Measurements from ENCODE around the gene ZCCHC10. TPM values are rescaled to one million over a fixed set of nuclear protein-coding genes. Genes with fewer than 3 reads are reported as not detected.
"Not testable (repeated sequence)": the region's sequence is repeated elsewhere in the genome, so short reads cannot be mapped to it uniquely, and the experiment has no call there.

Gene ZCCHC10
- total and polyA plus RNA-seq, 4 donors, result 11.3 to 40.8 (median 24.3) TPM

- Histone ChIP-seq H3K4me1 (ENCODE audit: control insufficient read depth in 1 of 2, insufficient read depth in 2 of 2, low read length in 2 of 2) (no peaks in the 10 kb centered on the region), H3K36me3 (ENCODE audit: control insufficient read depth in 1 of 2, insufficient read depth in 2 of 2, low read length in 1 of 2) (no peaks in the 10 kb centered on the region), H3K27ac (ENCODE audit: low read depth in 1 of 2, low read length in 2 of 2) (peak overlapping the region; percentile 51 to 94), H3K9me3 (ENCODE audit: control insufficient read depth, low read length) (no peaks in the 10 kb centered on the region), H3K27me3 (ENCODE audit: control insufficient read depth in 1 of 2, insufficient read depth in 2 of 2, low read length in 1 of 2) (no peaks in the 10 kb centered on the region), H3K4me3 (ENCODE audit: low read length in 2 of 2) (no peak overlapping the region)
- intact Hi-C loops (cut with DNase I), result no loop called here
- no peak for DNase-seq
- 2 to 5% methylated on average over 6 of the region's 6 CpGs for WGBS, 2 donors
- no peak for ATAC-seq (ENCODE audit: low FRiP score)
These were observed 22.8 kb upstream of the ZCCHC10 start for GRCh38 chr5:133048993-133049725.

DNA sequence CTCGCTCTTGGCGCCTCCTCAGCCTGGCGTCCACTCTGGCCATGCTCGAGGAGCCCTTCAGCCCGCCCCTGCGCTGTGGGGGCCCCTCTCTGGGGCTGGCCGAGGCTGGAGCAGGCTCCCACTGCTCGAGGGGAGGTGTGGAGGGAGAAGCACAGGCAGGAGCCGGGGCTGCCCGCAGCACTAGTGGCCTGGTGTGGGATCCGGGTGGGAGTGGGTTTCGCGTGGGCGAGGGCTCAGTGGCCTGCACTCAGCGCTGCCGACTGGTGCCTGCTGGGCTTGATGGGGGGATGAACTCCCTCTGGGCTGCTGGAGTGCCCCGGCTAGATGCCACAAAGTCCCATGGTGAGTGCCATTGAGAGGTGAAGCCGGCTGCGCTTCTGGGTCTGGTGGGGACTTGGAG is 21.1 kb upstream of the ZCCHC10 start:
- intact Hi-C loops (cut with DNase I), result no loop called here
- DNase-seq (no peak), ATAC-seq (ENCODE audit: low FRiP score) (no peak)
- Histone ChIP-seq H3K27ac (ENCODE audit: low read depth in 1 of 2, low read length in 2 of 2) (peak overlapping the region; percentile 19 to 49), H3K4me3 (ENCODE audit: low read length in 2 of 2) (no peak overlapping the region), H3K4me1 (ENCODE audit: control insufficient read depth in 1 of 2, insufficient read depth in 2 of 2, low read length in 2 of 2) (no peaks in the 10 kb centered on the region), H3K9me3 (ENCODE audit: control insufficient read depth, low read length) (no peaks in the 10 kb centered on the region), H3K27me3 (ENCODE audit: control insufficient read depth in 1 of 2, insufficient read depth in 2 of 2, low read length in 1 of 2) (no peaks in the 10 kb centered on the region), H3K36me3 (ENCODE audit: control insufficient read depth in 1 of 2, insufficient read depth in 2 of 2, low read length in 1 of 2) (no peaks in the 10 kb centered on the region)
- WGBS, 2 donors, result 92 to 95% methylated on average over 19 of the region's 19 CpGs

GRCh38 chr5:133046560-133046959 is 20.2 kb upstream of the ZCCHC10 start:
- peak; percentile 66 to 82 for DNase-seq
- intact Hi-C loops (cut with DNase I), result loop anchor here in 1 of 2 donors (1.0 kb wide), 1 partner anchor 20 kb away; the partner anchor contains the start of gene ZCCHC10
- H3K27ac ChIP-seq (ENCODE audit: low read depth in 1 of 2, low read length in 2 of 2), result peak overlapping the region; percentile 32 to 90

GRCh38 chr5:133041910-133042309 is 15.6 kb upstream of the ZCCHC10 start:
- ATAC-seq (ENCODE audit: low FRiP score), result no peak
- intact Hi-C loops (cut with DNase I), result no loop called here
- no peak overlapping the region for H3K4me3 ChIP-seq (ENCODE audit: low read length in 2 of 2)
- H3K27ac ChIP-seq (ENCODE audit: low read depth in 1 of 2, low read length in 2 of 2), result no peak overlapping the region
- no peaks in the 10 kb centered on the region for H3K9me3 ChIP-seq (ENCODE audit: control insufficient read depth, low read length)
- no peaks in the 10 kb centered on the region for H3K4me1 ChIP-seq (ENCODE audit: control insufficient read depth in 1 of 2, insufficient read depth in 2 of 2, low read length in 2 of 2)
- WGBS, 2 donors, result 85 to 87% methylated on average over 1 of the region's 1 CpG
- no peak for DNase-seq
- no peaks in the 10 kb centered on the region for H3K27me3 ChIP-seq (ENCODE audit: control insufficient read depth in 1 of 2, insufficient read depth in 2 of 2, low read length in 1 of 2)
- H3K36me3 ChIP-seq (ENCODE audit: control insufficient read depth in 1 of 2, insufficient read depth in 2 of 2, low read length in 1 of 2), result no peaks in the 10 kb centered on the region

More at GRCh38 chr5:133046560-133046959, 20.2 kb upstream of the ZCCHC10 start:
- 45 to 49% methylated on average over 8 of the region's 8 CpGs for WGBS, 2 donors
- not testable (repeated sequence) for H3K4me3 ChIP-seq (ENCODE audit: low read length in 2 of 2); H3K27me3 ChIP-seq (ENCODE audit: control insufficient read depth in 1 of 2, insufficient read depth in 2 of 2, low read length in 1 of 2); H3K4me1 ChIP-seq (ENCODE audit: control insufficient read depth in 1 of 2, insufficient read depth in 2 of 2, low read length in 2 of 2); H3K36me3 ChIP-seq (ENCODE audit: control insufficient read depth in 1 of 2, insufficient read depth in 2 of 2, low read length in 1 of 2); ATAC-seq (ENCODE audit: low FRiP score); H3K9me3 ChIP-seq (ENCODE audit: control insufficient read depth, low read length)

DNA sequence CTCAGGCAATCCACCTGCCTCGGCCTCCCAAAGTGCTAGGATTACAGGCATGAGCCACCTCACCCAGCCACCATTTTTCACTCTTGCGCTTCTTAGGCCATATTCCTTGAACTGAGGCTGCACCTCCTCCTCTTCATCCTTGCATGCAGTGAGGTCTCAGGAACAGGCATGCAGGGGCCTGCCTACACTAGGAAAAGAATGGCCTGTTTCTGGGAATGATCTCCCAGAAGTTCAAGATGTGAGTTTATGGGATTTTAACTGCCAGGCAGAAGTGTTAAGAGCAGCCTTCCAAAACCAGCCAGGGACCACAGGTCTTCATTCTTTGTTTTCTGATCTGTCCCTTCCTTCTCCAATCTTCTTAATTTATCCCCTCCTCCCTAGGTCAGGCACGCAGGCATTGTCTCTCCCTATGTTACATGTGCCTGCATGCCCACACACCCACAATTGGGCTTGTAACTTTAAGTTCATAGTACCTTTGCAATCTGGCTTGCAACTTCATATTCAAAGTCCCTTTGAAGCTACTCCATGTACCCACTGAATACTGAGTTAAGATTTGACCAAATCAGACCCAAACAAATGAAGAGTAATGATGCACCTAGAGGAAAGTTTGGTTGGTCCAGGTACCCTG is 14.9 kb upstream of the ZCCHC10 start:
- DNase-seq, result no peak
- H3K4me1 ChIP-seq (ENCODE audit: control insufficient read depth in 1 of 2, insufficient read depth in 2 of 2, low read length in 2 of 2), result no peaks in the 10 kb centered on the region

DNA sequence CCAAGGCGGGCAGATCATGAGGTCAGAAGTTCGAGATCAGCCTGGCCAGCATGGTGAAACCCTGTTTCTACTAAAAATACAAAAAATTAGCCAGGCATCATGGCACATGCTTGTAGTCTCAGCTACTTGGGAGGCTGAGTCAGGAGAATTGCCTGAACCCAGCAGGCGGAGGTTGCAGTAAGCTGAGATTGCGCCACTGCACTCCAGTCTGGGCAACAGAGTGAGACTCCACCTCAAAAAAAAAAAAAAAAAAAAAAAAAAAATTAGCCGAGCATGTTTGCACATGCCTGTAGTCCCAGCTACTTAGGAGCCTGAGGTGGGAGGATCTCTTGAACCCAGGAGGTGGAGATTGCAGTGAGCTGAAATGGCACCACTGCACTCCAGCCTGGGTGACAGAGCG is 10.3 kb upstream of the ZCCHC10 start:
- ATAC-seq (ENCODE audit: low FRiP score); H3K4me3 ChIP-seq (ENCODE audit: low read length in 2 of 2); DNase-seq; H3K27ac ChIP-seq (ENCODE audit: low read depth in 1 of 2, low read length in 2 of 2); intact Hi-C loops (cut with DNase I); H3K9me3 ChIP-seq (ENCODE audit: control insufficient read depth, low read length); H3K27me3 ChIP-seq (ENCODE audit: control insufficient read depth in 1 of 2, insufficient read depth in 2 of 2, low read length in 1 of 2); H3K36me3 ChIP-seq (ENCODE audit: control insufficient read depth in 1 of 2, insufficient read depth in 2 of 2, low read length in 1 of 2); H3K4me1 ChIP-seq (ENCODE audit: control insufficient read depth in 1 of 2, insufficient read depth in 2 of 2, low read length in 2 of 2): not testable (repeated sequence)
- 84 to 89% methylated on average over 6 of the region's 6 CpGs for WGBS, 2 donors

More for the DNA sequence above, 14.9 kb upstream of the ZCCHC10 start:
- Histone ChIP-seq H3K27ac (ENCODE audit: low read depth in 1 of 2, low read length in 2 of 2) (no peak overlapping the region), H3K9me3 (ENCODE audit: control insufficient read depth, low read length) (no peaks in the 10 kb centered on the region), H3K4me3 (ENCODE audit: low read length in 2 of 2) (no peak overlapping the region), H3K27me3 (ENCODE audit: control insufficient read depth in 1 of 2, insufficient read depth in 2 of 2, low read length in 1 of 2) (no peaks in the 10 kb centered on the region), H3K36me3 (ENCODE audit: control insufficient read depth in 1 of 2, insufficient read depth in 2 of 2, low read length in 1 of 2) (no peaks in the 10 kb centered on the region)
- 90 to 92% methylated on average over 3 of the region's 3 CpGs for WGBS, 2 donors
- intact Hi-C loops (cut with DNase I), result no loop called here
- ATAC-seq (ENCODE audit: low FRiP score), result no peak

DNA sequence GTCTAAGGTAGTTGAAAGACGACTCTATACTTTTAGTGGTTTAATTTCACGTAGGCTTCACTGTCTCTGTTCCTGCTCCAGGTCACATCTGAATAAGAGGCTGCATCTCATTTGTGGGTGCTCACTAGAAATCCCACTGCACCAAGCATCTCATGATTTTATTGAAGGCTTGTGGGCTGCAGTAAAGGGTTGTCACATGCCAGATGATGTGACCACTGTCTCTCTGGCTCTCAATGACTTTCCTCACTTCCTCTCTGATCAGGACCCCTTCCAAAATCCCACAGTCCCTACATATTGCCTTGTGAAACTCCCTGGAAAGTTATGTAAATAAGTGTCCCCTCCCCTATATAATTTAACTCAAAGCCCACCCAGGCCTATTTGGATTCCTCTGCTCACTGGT is 8.9 kb upstream of the ZCCHC10 start:
- 44 to 79% methylated on average over 2 of the region's 2 CpGs for WGBS, 2 donors
- Histone ChIP-seq H3K4me1 (ENCODE audit: control insufficient read depth in 1 of 2, insufficient read depth in 2 of 2, low read length in 2 of 2) (no peaks in the 10 kb centered on the region), H3K9me3 (ENCODE audit: control insufficient read depth, low read length) (no peaks in the 10 kb centered on the region), H3K27ac (ENCODE audit: low read depth in 1 of 2, low read length in 2 of 2) (no peak overlapping the region), H3K27me3 (ENCODE audit: control insufficient read depth in 1 of 2, insufficient read depth in 2 of 2, low read length in 1 of 2) (no peaks in the 10 kb centered on the region), H3K4me3 (ENCODE audit: low read length in 2 of 2) (no peak overlapping the region), H3K36me3 (ENCODE audit: control insufficient read depth in 1 of 2, insufficient read depth in 2 of 2, low read length in 1 of 2) (no peaks in the 10 kb centered on the region)
- ATAC-seq (ENCODE audit: low FRiP score) (no peak), DNase-seq (no peak)
- intact Hi-C loops (cut with DNase I), result no loop called here

GRCh38 chr5:133034064-133034463 is 7.7 kb upstream of the ZCCHC10 start:
- H3K9me3 ChIP-seq (ENCODE audit: control insufficient read depth, low read length), result no peaks in the 10 kb centered on the region
- no peak overlapping the region for H3K27ac ChIP-seq (ENCODE audit: low read depth in 1 of 2, low read length in 2 of 2)
- intact Hi-C loops (cut with DNase I), result no loop called here
- H3K4me1 ChIP-seq (ENCODE audit: control insufficient read depth in 1 of 2, insufficient read depth in 2 of 2, low read length in 2 of 2), result no peaks in the 10 kb centered on the region
- ATAC-seq (ENCODE audit: low FRiP score) (no peak), DNase-seq (no peak)
- H3K4me3 ChIP-seq (ENCODE audit: low read length in 2 of 2), result no peak overlapping the region
- H3K27me3 ChIP-seq (ENCODE audit: control insufficient read depth in 1 of 2, insufficient read depth in 2 of 2, low read length in 1 of 2), result no peaks in the 10 kb centered on the region
- no peaks in the 10 kb centered on the region for H3K36me3 ChIP-seq (ENCODE audit: control insufficient read depth in 1 of 2, insufficient read depth in 2 of 2, low read length in 1 of 2)
- 90 to 92% methylated on average over 11 of the region's 11 CpGs for WGBS, 2 donors

Data from aorta (tissue), 5 donors.